ENCODE measurements around the gene TSLP.

DNA sequence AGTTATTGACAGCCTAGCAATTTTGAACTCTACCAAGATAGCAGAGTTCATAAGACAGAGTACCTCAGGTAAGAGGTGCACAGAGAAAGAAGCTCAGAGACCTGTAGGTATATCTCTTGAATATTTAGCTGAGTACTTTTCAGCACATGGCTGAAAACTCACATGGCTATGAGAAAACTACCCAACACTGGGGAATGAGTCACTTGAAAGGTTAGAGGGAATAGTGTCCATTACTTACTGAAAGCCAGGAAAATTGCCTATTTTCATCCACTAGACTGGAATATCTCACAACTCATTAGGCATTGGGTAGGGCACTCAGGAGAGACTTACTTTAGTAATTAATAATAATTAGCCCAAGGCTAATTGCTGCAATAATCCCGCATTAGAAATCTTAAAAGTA lies 8.3 kb downstream of the TSLP start:
- TF ChIP-seq NR3C1 (IDR thresholded peaks at IDR 0.05) = no peak
- TF ChIP-seq, protein P1, sequence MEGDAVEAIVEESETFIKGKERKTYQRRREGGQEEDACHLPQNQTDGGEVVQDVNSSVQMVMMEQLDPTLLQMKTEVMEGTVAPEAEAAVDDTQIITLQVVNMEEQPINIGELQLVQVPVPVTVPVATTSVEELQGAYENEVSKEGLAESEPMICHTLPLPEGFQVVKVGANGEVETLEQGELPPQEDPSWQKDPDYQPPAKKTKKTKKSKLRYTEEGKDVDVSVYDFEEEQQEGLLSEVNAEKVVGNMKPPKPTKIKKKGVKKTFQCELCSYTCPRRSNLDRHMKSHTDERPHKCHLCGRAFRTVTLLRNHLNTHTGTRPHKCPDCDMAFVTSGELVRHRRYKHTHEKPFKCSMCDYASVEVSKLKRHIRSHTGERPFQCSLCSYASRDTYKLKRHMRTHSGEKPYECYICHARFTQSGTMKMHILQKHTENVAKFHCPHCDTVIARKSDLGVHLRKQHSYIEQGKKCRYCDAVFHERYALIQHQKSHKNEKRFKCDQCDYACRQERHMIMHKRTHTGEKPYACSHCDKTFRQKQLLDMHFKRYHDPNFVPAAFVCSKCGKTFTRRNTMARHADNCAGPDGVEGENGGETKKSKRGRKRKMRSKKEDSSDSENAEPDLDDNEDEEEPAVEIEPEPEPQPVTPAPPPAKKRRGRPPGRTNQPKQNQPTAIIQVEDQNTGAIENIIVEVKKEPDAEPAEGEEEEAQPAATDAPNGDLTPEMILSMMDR (IDR thresholded peaks at IDR 0.05) = no peak
- TF ChIP-seq EP300 (IDR thresholded peaks at IDR 0.05) = no peak
- no peak for TF ChIP-seq MAFK (IDR thresholded peaks at IDR 0.05; ENCODE audit: partially characterized antibody)

Data from A549 (cell line).